ENCODE measurements around the gene CHAMP1. TPM values are rescaled to one million over a fixed set of nuclear protein-coding genes. Genes with fewer than 3 reads are reported as not detected.

CHAMP1 gene
- total and polyA plus RNA-seq, 8 donors, result 3.6 to 12.3 (median 7.8) TPM

- no peak for DNase-seq
- intact Hi-C loops (cut with DNase I), result no loop called here
- FAIRE-seq, result no peak
- H3K4me1 ChIP-seq, result peaks cover 11 to 25% (median 15%) of the 10 kb centered on the region in 3 donors
- H3K9me3 ChIP-seq, result no peaks in the 10 kb centered on the region
- ATAC-seq, result no peak
- H3K4me3 ChIP-seq, result no peak overlapping the region
- H3K27me3 ChIP-seq, result no peaks in the 10 kb centered on the region
- no peak overlapping the region for H3K27ac ChIP-seq
- no peak for TF ChIP-seq CTCF (IDR thresholded peaks at IDR 0.05)
- peaks cover 0 to 20% (median 7%) of the 10 kb centered on the region in 3 donors for H3K36me3 ChIP-seq
- 73 to 78% methylated on average over 3 of the region's 3 CpGs for WGBS, 2 donors
These were observed 5.2 kb downstream of the CHAMP1 start for GRCh38 chr13:114319441-114319913.

DNA sequence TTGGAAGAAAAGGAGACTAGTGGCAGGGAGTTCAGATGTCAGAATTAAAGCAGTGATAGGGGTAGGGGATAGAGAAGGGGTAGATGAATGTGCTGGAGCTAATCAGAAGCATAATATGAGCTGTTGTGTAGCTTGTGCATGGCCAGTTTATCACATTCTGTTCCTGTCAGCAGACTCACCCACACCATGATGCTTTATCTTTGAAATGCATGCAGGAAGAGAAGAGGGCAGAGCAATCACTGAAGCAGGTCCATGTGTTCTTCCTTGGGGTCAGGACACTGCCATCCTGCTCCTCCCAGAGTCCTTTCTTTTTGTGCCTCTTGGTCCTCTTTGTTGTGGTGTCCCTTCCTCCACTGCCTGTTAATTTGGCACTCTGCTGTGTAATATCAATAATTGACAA lies 5.8 kb downstream of the CHAMP1 start:
- Histone ChIP-seq H3K9me3 (no peaks in the 10 kb centered on the region), H3K27me3 (no peaks in the 10 kb centered on the region), H3K4me1 (peaks cover 11 to 25% (median 15%) of the 10 kb centered on the region in 3 donors), H3K36me3 (peaks cover 0 to 26% (median 7%) of the 10 kb centered on the region in 3 donors), H3K4me3 (no peak overlapping the region), H3K27ac (no peak overlapping the region)
- FAIRE-seq (no peak), ATAC-seq (peak in 1 of 4 donors; percentile 12), DNase-seq (no peak)
- intact Hi-C loops (cut with DNase I), result no loop called here
- no peak for TF ChIP-seq CTCF (IDR thresholded peaks at IDR 0.05)

DNA sequence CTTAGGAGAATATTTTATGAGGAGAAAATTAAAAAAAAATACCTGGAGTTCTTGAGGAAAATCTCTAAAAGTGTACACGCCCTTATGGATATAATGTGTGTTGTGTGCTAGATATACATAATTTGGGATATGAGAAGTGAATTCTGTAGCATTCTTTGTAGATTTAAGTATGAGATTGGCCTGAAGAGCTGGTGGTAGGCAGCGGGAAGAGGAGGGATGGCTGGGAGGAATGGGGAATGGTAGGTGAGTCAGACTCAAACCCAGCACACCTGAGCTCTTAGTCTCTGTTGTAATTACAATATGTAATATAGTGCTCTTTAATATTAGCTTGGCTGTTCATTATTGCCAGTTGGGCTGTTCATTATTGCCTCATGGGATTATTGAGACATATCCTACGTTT lies 7.0 kb downstream of the CHAMP1 start:
- no peak for ATAC-seq
- H3K27me3 ChIP-seq, result no peaks in the 10 kb centered on the region
- WGBS, 2 donors, result 94 to 95% methylated on average over 3 of the region's 3 CpGs
- intact Hi-C loops (cut with DNase I), result no loop called here
- DNase-seq, result no peak
- H3K9me3 ChIP-seq, result no peaks in the 10 kb centered on the region
- FAIRE-seq, result no peak
- TF ChIP-seq CTCF (IDR thresholded peaks at IDR 0.05), result no peak
- peaks cover 11 to 20% (median 19%) of the 10 kb centered on the region in 3 donors for H3K4me1 ChIP-seq
- no peak overlapping the region for H3K4me3 ChIP-seq
- H3K27ac ChIP-seq, result no peak overlapping the region
- peaks cover 0 to 27% (median 7%) of the 10 kb centered on the region in 3 donors for H3K36me3 ChIP-seq

GRCh38 chr13:114323349-114323748 lies 9.0 kb downstream of the CHAMP1 start:
- no peaks in the 10 kb centered on the region for H3K27me3 ChIP-seq
- WGBS, 2 donors, result 88 to 92% methylated on average over 2 of the region's 2 CpGs
- no peak overlapping the region for H3K4me3 ChIP-seq
- DNase-seq, result no peak
- peaks cover 0 to 27% (median 7%) of the 10 kb centered on the region in 3 donors for H3K36me3 ChIP-seq
- TF ChIP-seq CTCF (IDR thresholded peaks at IDR 0.05), result no peak
- H3K27ac ChIP-seq, result no peak overlapping the region
- intact Hi-C loops (cut with DNase I), result no loop called here
- no peaks in the 10 kb centered on the region for H3K9me3 ChIP-seq
- FAIRE-seq, result no peak
- H3K4me1 ChIP-seq, result peaks cover 7 to 16% (median 14%) of the 10 kb centered on the region in 3 donors
- no peak for ATAC-seq

DNA sequence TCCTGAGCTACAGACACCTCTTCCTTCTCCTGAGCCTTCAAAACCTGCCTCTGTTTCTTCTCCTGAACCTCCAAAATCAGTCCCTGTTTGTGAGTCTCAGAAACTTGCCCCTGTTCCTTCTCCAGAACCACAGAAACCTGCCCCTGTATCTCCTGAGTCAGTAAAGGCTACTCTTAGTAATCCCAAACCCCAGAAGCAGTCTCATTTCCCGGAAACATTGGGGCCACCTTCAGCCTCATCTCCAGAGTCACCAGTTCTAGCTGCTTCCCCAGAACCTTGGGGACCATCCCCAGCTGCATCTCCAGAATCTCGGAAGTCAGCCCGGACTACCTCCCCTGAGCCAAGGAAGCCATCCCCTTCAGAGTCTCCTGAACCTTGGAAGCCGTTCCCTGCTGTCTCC lies 10.0 kb downstream of the CHAMP1 start:
- WGBS, 2 donors, result 97 to 99% methylated on average over 4 of the region's 4 CpGs
- no peak overlapping the region for H3K27ac ChIP-seq
- ATAC-seq, result no peak

More for the DNA sequence above, 10.0 kb downstream of the CHAMP1 start:
- intact Hi-C loops (cut with DNase I), result no loop called here
- TF ChIP-seq CTCF (IDR thresholded peaks at IDR 0.05), result no peak
- Histone ChIP-seq H3K27me3 (no peaks in the 10 kb centered on the region), H3K36me3 (peaks cover 0 to 27% (median 7%) of the 10 kb centered on the region in 3 donors), H3K4me3 (no peak overlapping the region), H3K4me1 (peaks cover 0 to 9% (median 6%) of the 10 kb centered on the region in 3 donors), H3K9me3 (no peaks in the 10 kb centered on the region)
- FAIRE-seq (no peak), DNase-seq (no peak)

Measured in pancreas (tissue), 10 donors.